Neuronal stem cell (in vitro differentiated cells): ENCODE measurements around the gene ASB2.

ENCODE experiments used
- DNase-seq: peaks from one replicate; pipeline ENCODE4 v3.0.0-alpha.2; 2013; ENCODE audit warnings: low spot score
- H2AFZ ChIP-seq: one replicate; pipeline ENCODE4 v1.6.1; 2013; ENCODE audit warnings: mild to moderate bottlenecking, low read length, inconsistent platforms
- H2AK5ac ChIP-seq: 2 replicates; pipeline ENCODE4 v1.6.1; 2013; ENCODE audit warnings: low read depth, mild to moderate bottlenecking, inconsistent platforms, low read length, moderate library complexity, mixed read lengths
- H2BK120ac ChIP-seq: 2 replicates; pipeline ENCODE4 v1.6.1; 2013; ENCODE audit warnings: low read depth, mild to moderate bottlenecking, inconsistent platforms, low read length, moderate library complexity, mixed read lengths
- H2BK12ac ChIP-seq: one replicate; pipeline ENCODE4 v1.6.1; 2013; ENCODE audit warnings: low read length, inconsistent platforms
- H2BK15ac ChIP-seq: 2 replicates; pipeline ENCODE4 v1.6.1; 2013; ENCODE audit warnings: mild to moderate bottlenecking, low read length, inconsistent platforms, mixed read lengths
- H2BK5ac ChIP-seq: one replicate; pipeline ENCODE4 v1.6.1; 2013; ENCODE audit warnings: inconsistent platforms, mild to moderate bottlenecking, low read length, moderate library complexity
- H3K14ac ChIP-seq: one replicate; pipeline ENCODE4 v1.6.1; 2013; ENCODE audit warnings: low read length, inconsistent platforms
- H3K18ac ChIP-seq: 2 replicates; pipeline ENCODE4 v1.6.1; 2013; ENCODE audit warnings: low read length, inconsistent platforms
- H3K23ac ChIP-seq: 2 replicates; pipeline ENCODE4 v1.6.1; 2013; ENCODE audit warnings: low read depth, mild to moderate bottlenecking, mixed read lengths, low read length, inconsistent platforms; ENCODE audit not compliant: poor library complexity
- H3K27ac ChIP-seq: replicated peaks from 3 replicates; pipeline ENCODE4 v1.5.1; 2013; ENCODE audit warnings: low read length, inconsistent platforms
- H3K27me3 ChIP-seq, 3 experiments: 2 replicates each; pipeline ENCODE4 v1.6.1; 2013; ENCODE audit warnings: low read length in 3 of 3, mild to moderate bottlenecking in 2 of 3, inconsistent platforms in 1 of 3, low read depth in 1 of 3, mixed read lengths in 1 of 3, moderate library complexity in 1 of 3; ENCODE audit not compliant: control insufficient read depth in 3 of 3, insufficient read depth in 3 of 3
- H3K36me3 ChIP-seq, 2 donors: replicated peaks in 1 of 2; 2 replicates each; pipeline ENCODE4 v1.6.1; 2013; ENCODE audit warnings: low read length in 2 of 2; ENCODE audit not compliant: control insufficient read depth in 2 of 2, insufficient read depth in 2 of 2
- H3K4ac ChIP-seq: 2 replicates; pipeline ENCODE4 v1.6.1; 2013; ENCODE audit warnings: inconsistent platforms, mild to moderate bottlenecking, low read length, moderate library complexity
- H3K4me1 ChIP-seq, 2 donors: 1 replicate in 1 of 2; 2 replicates in 1 of 2; pipeline ENCODE4 v1.6.1; 2013; ENCODE audit warnings: low read length in 2 of 2, low read depth in 1 of 2; ENCODE audit not compliant: control insufficient read depth in 2 of 2, insufficient read depth in 1 of 2
- H3K4me2 ChIP-seq: one replicate; pipeline ENCODE4 v1.6.1; 2013; ENCODE audit warnings: mild to moderate bottlenecking, low read length, inconsistent platforms; ENCODE audit not compliant: insufficient read depth, poor library complexity, severe bottlenecking
- H3K4me3 ChIP-seq, 2 donors: 2 replicates each; pipeline ENCODE4 v1.5.1; 2013; ENCODE audit warnings: low read length in 2 of 2, mild to moderate bottlenecking in 2 of 2, inconsistent platforms in 1 of 2, moderate library complexity in 1 of 2
- H3K79me1 ChIP-seq: one replicate; pipeline ENCODE4 v1.6.1; 2013; ENCODE audit warnings: low read depth, mild to moderate bottlenecking, inconsistent platforms, low read length, moderate library complexity
- H3K9ac ChIP-seq: one replicate; pipeline ENCODE4 v1.6.1; 2013; ENCODE audit warnings: mild to moderate bottlenecking, low read depth, low read length, inconsistent platforms; ENCODE audit not compliant: poor library complexity
- H3K9me3 ChIP-seq, 2 donors: replicated peaks in 1 of 2; 2 replicates each; pipeline versions ENCODE3 to v1.6.1; 2013; ENCODE audit warnings: low read length in 2 of 2, mild to moderate bottlenecking in 2 of 2, inconsistent platforms in 1 of 2, low read depth in 1 of 2, mixed read lengths in 1 of 2, moderate library complexity in 1 of 2; ENCODE audit not compliant: control insufficient read depth in 2 of 2, insufficient read depth in 1 of 2
- H4K8ac ChIP-seq: one replicate; pipeline ENCODE4 v1.6.1; 2013; ENCODE audit warnings: low read depth, mild to moderate bottlenecking, inconsistent platforms, low read length, moderate library complexity
- H4K91ac ChIP-seq: one replicate; pipeline ENCODE4 v1.6.1; 2013; ENCODE audit warnings: low read length, low read depth, mild to moderate bottlenecking, inconsistent platforms; ENCODE audit not compliant: poor library complexity
- WGBS, 2 donors: extraction: QIAGEN DNeasy Blood & Tissue Kit; methylation state at CpG; one replicate each; pipeline ENCODE4 v1.1.7; 2013; ENCODE audit warnings: missing lambda C conversion rate in 2 of 2, mixed read lengths in 1 of 2; ENCODE audit not compliant: insufficient read length in 2 of 2, insufficient replicate concordance in 1 of 2; ENCODE audit errors: extremely low coverage in 2 of 2; 5-methylcytosine and 5-hydroxymethylcytosine counted together

The ASB2 gene

GRCh38 chr14:93930296-93930988, 45.9 kb downstream of the ASB2 start:
- peaks cover 21 to 26% of the 10 kb centered on the region in 2 donors for H3K4me1 ChIP-seq
- no peak overlapping the region for H3K4me2 ChIP-seq
- H3K9me3 ChIP-seq = peaks cover 0 to under 1% of the 10 kb centered on the region in 2 donors
- peak overlapping the region; percentile 58 for H3K4ac ChIP-seq
- peak overlapping the region; percentile 23 for H2BK12ac ChIP-seq
- H3K14ac ChIP-seq = peak overlapping the region; percentile 14
- H3K9ac ChIP-seq = no peak overlapping the region
- no peaks in the 10 kb centered on the region for H3K27me3 ChIP-seq
- H2AK5ac ChIP-seq = peak overlapping the region; percentile 77
- DNase-seq = no peak
- no peaks in the 10 kb centered on the region for H3K79me1 ChIP-seq
- no CpG with 5 or more reads among the region's 8 CpGs for WGBS, 2 donors
- H4K91ac ChIP-seq = no peak overlapping the region
- no peak overlapping the region for H3K4me3 ChIP-seq
- H2BK15ac ChIP-seq = peak overlapping the region; percentile 82
- peaks cover 0 to 22% of the 10 kb centered on the region in 2 donors for H3K36me3 ChIP-seq
- peak overlapping the region; percentile 78 for H3K18ac ChIP-seq
- peak overlapping the region; percentile 46 for H2BK5ac ChIP-seq
- H2AFZ ChIP-seq = no peak overlapping the region
- no peak overlapping the region for H4K8ac ChIP-seq
- H3K27ac ChIP-seq = no peak overlapping the region
- no peak overlapping the region for H2BK120ac ChIP-seq
- no peak overlapping the region for H3K23ac ChIP-seq

GRCh38 chr14:93929657-93930056, 46.7 kb downstream of the ASB2 start:
- H3K9ac ChIP-seq = no peak overlapping the region

GRCh38 chr14:93929048-93929535, 47.3 kb downstream of the ASB2 start:
- no peak overlapping the region for H3K4me2 ChIP-seq
- no peak overlapping the region for H3K4ac ChIP-seq
- no peak overlapping the region for H2BK120ac ChIP-seq
- H3K36me3 ChIP-seq = peaks cover 0 to 24% of the 10 kb centered on the region in 2 donors
- no peak overlapping the region for H2AFZ ChIP-seq
- H2BK5ac ChIP-seq = no peak overlapping the region
- H3K23ac ChIP-seq = peak overlapping the region; percentile 45
- H3K27ac ChIP-seq = no peak overlapping the region
- DNase-seq = no peak
- peaks cover 0 to 8% of the 10 kb centered on the region in 2 donors for H3K9me3 ChIP-seq
- no peak overlapping the region for H3K9ac ChIP-seq
- H3K18ac ChIP-seq = peak overlapping the region; percentile 88
- H2BK12ac ChIP-seq = peak overlapping the region; percentile 64
- no peak overlapping the region for H4K8ac ChIP-seq
- peak overlapping the region; percentile 31 for H3K14ac ChIP-seq
- H3K4me3 ChIP-seq = no peak overlapping the region
- no CpG with 5 or more reads among the region's 13 CpGs for WGBS, 2 donors
- H2AK5ac ChIP-seq = peak overlapping the region; percentile 95
- peak overlapping the region; percentile 74 for H4K91ac ChIP-seq
- peak overlapping the region; percentile 79 for H2BK15ac ChIP-seq
- no peaks in the 10 kb centered on the region for H3K27me3 ChIP-seq
- no peaks in the 10 kb centered on the region for H3K79me1 ChIP-seq
- peaks cover 25 to 26% of the 10 kb centered on the region in 2 donors for H3K4me1 ChIP-seq

More at GRCh38 chr14:93929657-93930056, 46.7 kb downstream of the ASB2 start:
- Histone ChIP-seq H3K27ac (no peak overlapping the region), H3K4ac (no peak overlapping the region), H2AFZ (no peak overlapping the region), H3K4me1 (peaks cover 25 to 26% of the 10 kb centered on the region in 2 donors), H3K36me3 (peaks cover 0 to 24% of the 10 kb centered on the region in 2 donors), H2AK5ac (no peak overlapping the region), H2BK120ac (no peak overlapping the region), H3K27me3 (no peaks in the 10 kb centered on the region), H4K91ac (no peak overlapping the region), H3K18ac (peak overlapping the region; percentile 58), H3K14ac (no peak overlapping the region), H3K9me3 (peaks cover 0 to 7% of the 10 kb centered on the region in 2 donors), H3K4me2 (no peak overlapping the region), H2BK15ac (peak overlapping the region; percentile 16), H2BK5ac (no peak overlapping the region), H3K4me3 (no peak overlapping the region), H4K8ac (no peak overlapping the region), H3K23ac (no peak overlapping the region), H2BK12ac (no peak overlapping the region), H3K79me1 (no peaks in the 10 kb centered on the region)
- WGBS, 2 donors = no CpG with 5 or more reads among the region's 11 CpGs
- DNase-seq = no peak
